HL-60 (cell line): ENCODE data around the gene SERPINA3.

ENCODE experiments used
- CTCF ChIP-seq: IDR thresholded peaks from one replicate; pipeline ENCODE4 v1.5.1; 2011; ENCODE audit warnings: low read length, control low read depth, inconsistent platforms; ENCODE audit not compliant: insufficient read depth
- GABPA ChIP-seq: IDR thresholded peaks from 2 replicates; pipeline ENCODE4 v1.6.1; 2012; ENCODE audit warnings: low read depth
- POLR2AphosphoS5 ChIP-seq: IDR thresholded peaks from 2 replicates; pipeline ENCODE4 v1.6.1; 2012; ENCODE audit warnings: low read depth
- REST ChIP-seq: IDR thresholded peaks from 2 replicates; pipeline ENCODE4 v1.6.1; 2012; ENCODE audit warnings: low read depth; ENCODE audit not compliant: insufficient replicate concordance
- SPI1 ChIP-seq: IDR thresholded peaks from 2 replicates; pipeline ENCODE4 v1.6.1; 2012; ENCODE audit warnings: low read depth, mild to moderate bottlenecking, borderline replicate concordance

- TF ChIP-seq CTCF (no peak), GABPA (no peak), POLR2AphosphoS5 (no peak), REST (no peak), SPI1 (no peak)
These were observed 19.7 kb upstream of the SERPINA3 start for GRCh38 chr14:94592457-94592856.
